ENCODE results near the gene IRF2BP2. TPM values are rescaled to one million over a fixed set of nuclear protein-coding genes. Genes with fewer than 3 reads are reported as not detected.

IRF2BP2 gene
- total RNA-seq, 2 donors from 2014 or later: 82.7 to 83.3 TPM

GRCh38 chr1:234628089-234628488, 18.1 kb upstream of the IRF2BP2 start:
- H3K27ac ChIP-seq: peak overlapping the region in 1 of 4 donors; percentile 30
- no peak for TF ChIP-seq CTCF (IDR thresholded peaks at IDR 0.05)
- no peak for TF ChIP-seq POLR2A (IDR thresholded peaks at IDR 0.05)
- 37 to 46% methylated on average over 5 of the region's 5 CpGs for WGBS, 2 donors
- no peak overlapping the region for H3K4me3 ChIP-seq
- peaks cover 38% of the 10 kb centered on the region for H3K4me1 ChIP-seq
- no peaks in the 10 kb centered on the region for H3K27me3 ChIP-seq
- H3K36me3 ChIP-seq (replicated peaks in 1 of 2; ENCODE audit: insufficient read depth in 1 of 2, low read depth in 2 of 2): no peaks in the 10 kb centered on the region
- H3K9me3 ChIP-seq: no peaks in the 10 kb centered on the region
- DNase-seq (peak; percentile 34 to 79 (median 56)), ATAC-seq (no peak)
- intact Hi-C loops (cut with DNase I): no loop called here

GRCh38 chr1:234627009-234627950, 17.3 kb upstream of the IRF2BP2 start:
- H3K4me1 ChIP-seq: peaks cover 46% of the 10 kb centered on the region
- H3K27ac ChIP-seq: no peak overlapping the region
- intact Hi-C loops (cut with DNase I): no loop called here
- no peak for DNase-seq
- no peak overlapping the region for H3K4me3 ChIP-seq
- no peak for ATAC-seq
- no peak for TF ChIP-seq POLR2A (IDR thresholded peaks at IDR 0.05)
- TF ChIP-seq CTCF (IDR thresholded peaks at IDR 0.05): no peak
- H3K27me3 ChIP-seq: no peaks in the 10 kb centered on the region
- WGBS, 2 donors: 75 to 84% methylated on average over 11 of the region's 11 CpGs
- H3K9me3 ChIP-seq: no peaks in the 10 kb centered on the region
- no peaks in the 10 kb centered on the region for H3K36me3 ChIP-seq (replicated peaks in 1 of 2; ENCODE audit: insufficient read depth in 1 of 2, low read depth in 2 of 2)

GRCh38 chr1:234626391-234626790, 16.4 kb upstream of the IRF2BP2 start:
- intact Hi-C loops (cut with DNase I): no loop called here
- H3K9me3 ChIP-seq: no peaks in the 10 kb centered on the region
- no peak for DNase-seq
- no peak for TF ChIP-seq CTCF (IDR thresholded peaks at IDR 0.05)
- TF ChIP-seq POLR2A (IDR thresholded peaks at IDR 0.05): no peak
- H3K27me3 ChIP-seq: no peaks in the 10 kb centered on the region
- no peak overlapping the region for H3K4me3 ChIP-seq
- H3K4me1 ChIP-seq: peaks cover 51% of the 10 kb centered on the region
- no peak overlapping the region for H3K27ac ChIP-seq
- H3K36me3 ChIP-seq (replicated peaks in 1 of 2; ENCODE audit: insufficient read depth in 1 of 2, low read depth in 2 of 2): no peaks in the 10 kb centered on the region
- WGBS, 2 donors: 89 to 94% methylated on average over 6 of the region's 6 CpGs
- no peak for ATAC-seq

DNA sequence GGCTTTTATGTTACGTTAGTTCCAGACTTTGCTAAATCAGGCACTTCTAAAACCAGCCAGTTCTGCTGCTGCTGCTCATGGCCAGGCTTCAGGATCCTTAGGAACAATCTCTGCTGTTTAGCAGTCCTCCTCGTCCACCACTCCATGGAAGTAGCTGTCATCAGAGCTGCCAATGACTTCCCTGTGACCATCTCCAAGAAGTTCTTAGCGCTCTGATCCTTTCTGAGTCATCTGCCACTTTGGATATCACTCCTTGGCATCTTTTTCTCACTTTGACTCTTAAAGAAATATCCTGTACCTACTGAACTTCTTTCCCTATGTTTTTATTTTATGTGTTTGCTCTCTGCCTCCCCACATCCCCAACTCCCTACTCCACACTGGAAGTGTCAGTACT, 14.7 kb upstream of the IRF2BP2 start:
- WGBS, 2 donors: 38% methylated on average over 3 of the region's 3 CpGs
- intact Hi-C loops (cut with DNase I): no loop called here
- peak overlapping the region; percentile 61 to 97 (median 82) for H3K27ac ChIP-seq
- peaks cover 66% of the 10 kb centered on the region for H3K4me1 ChIP-seq
- no peaks in the 10 kb centered on the region for H3K36me3 ChIP-seq (replicated peaks in 1 of 2; ENCODE audit: insufficient read depth in 1 of 2, low read depth in 2 of 2)
- TF ChIP-seq CTCF (IDR thresholded peaks at IDR 0.05) (no peak), POLR2A (IDR thresholded peaks at IDR 0.05) (no peak)
- H3K27me3 ChIP-seq: no peaks in the 10 kb centered on the region
- DNase-seq: no peak
- ATAC-seq: no peak
- no peak overlapping the region for H3K4me3 ChIP-seq
- H3K9me3 ChIP-seq: no peaks in the 10 kb centered on the region
